Type B pancreatic cell (in vitro differentiated cells): ENCODE data around the gene F2RL1. TPM values are rescaled to one million over a fixed set of nuclear protein-coding genes. Genes with fewer than 3 reads are reported as not detected.
"Not testable (repeated sequence)": the region's sequence is repeated elsewhere in the genome, so short reads cannot be mapped to it uniquely, and the experiment has no call there.

Experiments
- DNase-seq: peaks from one replicate; pipeline ENCODE4 v3.0.0; 2021; ENCODE audit warnings: mixed read lengths; ENCODE audit not compliant: unreplicated experiment; ENCODE audit errors: extremely low spot score
- H3K27ac Mint-ChIP-seq: 2 replicates; pipeline ENCODE4 v1.8.0; 2021; ENCODE audit warnings: mild to moderate bottlenecking, mixed read lengths
- H3K27me3 Mint-ChIP-seq: 2 replicates; pipeline ENCODE4 v1.8.0; 2021; ENCODE audit warnings: mixed read lengths
- H3K36me3 Mint-ChIP-seq: 2 replicates; pipeline ENCODE4 v1.8.0; 2021; ENCODE audit warnings: mixed read lengths
- H3K4me1 Mint-ChIP-seq: one replicate; pipeline ENCODE4 v1.8.0; 2021; ENCODE audit warnings: mixed read lengths; ENCODE audit not compliant: unreplicated experiment
- H3K4me3 Mint-ChIP-seq: 2 replicates; pipeline ENCODE4 v1.8.0; 2021; ENCODE audit warnings: mild to moderate bottlenecking, mixed read lengths
- H3K9me3 Mint-ChIP-seq: 2 replicates; pipeline ENCODE4 v1.8.0; 2021; ENCODE audit warnings: mixed read lengths
- total RNA-seq: library from RNA; stranded (reverse); gene quantifications from 2 replicates; pipeline ENCODE4 v1.2.1, GENCODE V29; 2021; ENCODE audit warnings: low replicate concordance
- TF ChIP-seq, protein P1 (sequence below): fragments of 200-600 bp; sonication (generic); conservative IDR thresholded peaks from 2 replicates; pipeline ENCODE4 v1.5.0; 2021; ENCODE audit warnings: antibody characterized with exemption, mild to moderate bottlenecking

F2RL1 gene
- total RNA-seq, 1 donor from 2014 or later: 10.9 TPM

DNA sequence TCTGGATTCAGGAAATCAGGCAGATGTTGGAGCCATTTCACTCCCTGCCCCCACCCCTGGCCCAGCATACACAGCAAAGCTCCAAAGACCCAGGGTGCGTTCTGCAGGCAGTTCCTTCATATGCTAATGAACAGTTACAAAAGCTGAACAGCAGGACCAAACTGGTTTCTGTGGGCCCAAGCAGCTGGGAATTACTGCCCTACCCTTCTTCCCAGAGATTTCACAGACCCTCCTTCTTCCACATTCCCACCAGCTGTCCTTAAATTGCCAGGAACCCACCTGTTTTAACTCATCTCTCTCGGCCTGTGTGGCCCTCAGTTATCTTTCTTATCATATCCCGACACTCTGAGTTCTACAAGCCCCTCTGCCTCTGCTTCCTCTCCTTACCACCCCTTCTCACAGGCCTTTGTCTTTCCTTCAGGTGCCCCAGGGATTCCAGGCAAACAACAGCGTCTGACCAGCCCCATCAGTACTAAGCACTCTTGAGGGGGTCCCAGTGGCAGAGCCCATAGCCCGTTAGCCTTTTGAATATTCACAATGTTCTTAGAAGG, 10.6 kb upstream of the F2RL1 start:
- TF ChIP-seq, protein P1, sequence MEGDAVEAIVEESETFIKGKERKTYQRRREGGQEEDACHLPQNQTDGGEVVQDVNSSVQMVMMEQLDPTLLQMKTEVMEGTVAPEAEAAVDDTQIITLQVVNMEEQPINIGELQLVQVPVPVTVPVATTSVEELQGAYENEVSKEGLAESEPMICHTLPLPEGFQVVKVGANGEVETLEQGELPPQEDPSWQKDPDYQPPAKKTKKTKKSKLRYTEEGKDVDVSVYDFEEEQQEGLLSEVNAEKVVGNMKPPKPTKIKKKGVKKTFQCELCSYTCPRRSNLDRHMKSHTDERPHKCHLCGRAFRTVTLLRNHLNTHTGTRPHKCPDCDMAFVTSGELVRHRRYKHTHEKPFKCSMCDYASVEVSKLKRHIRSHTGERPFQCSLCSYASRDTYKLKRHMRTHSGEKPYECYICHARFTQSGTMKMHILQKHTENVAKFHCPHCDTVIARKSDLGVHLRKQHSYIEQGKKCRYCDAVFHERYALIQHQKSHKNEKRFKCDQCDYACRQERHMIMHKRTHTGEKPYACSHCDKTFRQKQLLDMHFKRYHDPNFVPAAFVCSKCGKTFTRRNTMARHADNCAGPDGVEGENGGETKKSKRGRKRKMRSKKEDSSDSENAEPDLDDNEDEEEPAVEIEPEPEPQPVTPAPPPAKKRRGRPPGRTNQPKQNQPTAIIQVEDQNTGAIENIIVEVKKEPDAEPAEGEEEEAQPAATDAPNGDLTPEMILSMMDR: no peak
- H3K36me3 Mint-ChIP-seq: peaks cover 3% of the 10 kb centered on the region
- H3K9me3 Mint-ChIP-seq: peaks cover 6% of the 10 kb centered on the region
- H3K27ac Mint-ChIP-seq: no peak overlapping the region
- peaks cover 14% of the 10 kb centered on the region for H3K4me1 Mint-ChIP-seq
- H3K27me3 Mint-ChIP-seq: peaks cover 11% of the 10 kb centered on the region
- H3K4me3 Mint-ChIP-seq: no peak overlapping the region
- DNase-seq: no peak

DNA sequence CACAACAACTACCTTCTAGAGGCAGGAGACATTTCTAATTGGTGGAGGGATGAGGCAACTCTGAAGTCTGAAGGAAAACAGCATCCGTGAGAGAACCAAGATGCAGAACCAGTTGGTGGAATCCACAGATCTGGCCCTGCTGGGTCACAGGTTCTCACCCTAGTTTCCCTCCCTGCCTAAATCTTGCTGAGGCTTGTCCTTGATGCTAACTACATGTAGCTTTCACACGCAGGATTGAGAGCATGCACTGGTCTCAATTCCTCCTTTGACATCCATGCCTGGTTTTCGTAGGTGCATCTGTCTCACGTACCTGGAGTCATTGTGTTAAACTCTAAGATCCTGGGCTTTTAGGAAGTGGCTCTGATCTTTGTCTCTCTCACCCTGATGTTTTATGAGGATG, 9.7 kb upstream of the F2RL1 start:
- Mint-ChIP-seq H3K4me1 (peaks cover 14% of the 10 kb centered on the region), H3K4me3 (no peak overlapping the region), H3K36me3 (peaks cover 3% of the 10 kb centered on the region), H3K27me3 (peaks cover 11% of the 10 kb centered on the region), H3K9me3 (peaks cover 6% of the 10 kb centered on the region), H3K27ac (no peak overlapping the region)
- TF ChIP-seq, protein P1: no peak
- DNase-seq: no peak

DNA sequence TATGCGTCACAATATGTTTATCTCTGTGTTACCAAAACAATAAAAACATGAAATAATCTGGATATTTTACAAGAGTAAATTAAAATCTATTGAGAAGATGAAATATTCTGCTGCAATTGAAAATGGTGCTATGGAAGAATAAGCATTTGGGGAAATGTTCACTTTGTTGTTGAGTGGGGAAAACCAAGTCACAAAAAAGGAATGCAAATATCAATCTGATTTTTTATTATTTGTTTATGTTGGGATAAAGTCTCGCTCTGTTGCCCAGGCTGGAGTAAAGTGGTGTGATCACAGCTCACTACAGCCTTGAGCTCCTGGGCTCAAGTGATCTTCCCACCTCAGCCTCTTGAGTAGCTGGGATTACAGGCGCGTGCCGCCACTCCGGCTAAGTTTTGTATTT, 8.6 kb upstream of the F2RL1 start:
- TF ChIP-seq, protein P1: no peak
- H3K4me1 Mint-ChIP-seq: peaks cover 14% of the 10 kb centered on the region
- peaks cover 3% of the 10 kb centered on the region for H3K36me3 Mint-ChIP-seq
- H3K9me3 Mint-ChIP-seq: peaks cover 6% of the 10 kb centered on the region
- H3K4me3 Mint-ChIP-seq: no peak overlapping the region
- H3K27me3 Mint-ChIP-seq: peaks cover 12% of the 10 kb centered on the region
- H3K27ac Mint-ChIP-seq: no peak overlapping the region
- no peak for DNase-seq

DNA sequence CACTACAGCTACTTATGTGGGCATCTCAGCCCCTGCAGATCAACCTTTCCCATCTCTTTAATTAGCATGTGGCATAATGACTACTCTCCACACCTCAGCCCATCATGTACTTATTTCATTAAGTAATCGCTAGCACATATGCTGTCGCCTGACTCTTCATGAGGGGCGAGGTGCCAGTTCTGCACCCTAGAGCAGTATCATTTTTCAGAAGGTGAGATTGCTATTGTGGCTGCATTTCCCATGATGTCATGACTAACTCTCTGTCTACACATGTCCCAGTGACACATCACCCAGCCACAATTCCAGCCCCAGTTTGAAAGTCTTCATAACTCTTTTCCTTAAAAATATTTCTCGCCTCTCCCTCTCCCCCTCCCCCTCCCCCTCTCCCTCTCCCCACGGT, 7.6 kb upstream of the F2RL1 start:
- TF ChIP-seq, protein P1: no peak

DNA sequence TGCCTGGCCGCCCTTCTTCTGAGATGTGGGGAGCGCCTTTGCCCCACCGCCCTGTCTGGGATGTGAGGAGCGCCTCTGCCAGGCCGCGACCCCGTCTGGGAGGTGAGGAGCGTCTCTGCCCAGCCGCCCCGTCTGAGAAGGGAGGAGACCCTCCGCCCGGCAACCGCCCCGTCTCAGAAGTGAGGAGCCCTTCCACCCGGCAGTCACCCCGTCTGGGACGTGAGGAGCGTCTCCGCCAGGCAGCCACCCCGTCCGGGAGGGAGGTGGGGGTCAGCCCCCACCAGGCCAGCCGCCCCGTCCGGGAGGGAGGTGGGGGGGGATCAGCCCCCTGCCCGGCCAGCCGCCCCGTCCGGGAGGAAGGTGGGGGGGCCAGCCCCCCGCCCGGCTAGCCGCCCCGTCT, 6.6 kb upstream of the F2RL1 start:
- H3K27me3 Mint-ChIP-seq: peaks cover 25% of the 10 kb centered on the region
- H3K4me3 Mint-ChIP-seq, H3K4me1 Mint-ChIP-seq, H3K36me3 Mint-ChIP-seq, H3K9me3 Mint-ChIP-seq, DNase-seq, H3K27ac Mint-ChIP-seq: not testable (repeated sequence)

More for the DNA sequence above, 7.6 kb upstream of the F2RL1 start:
- Mint-ChIP-seq H3K27me3 (peaks cover 17% of the 10 kb centered on the region), H3K4me3 (no peak overlapping the region), H3K4me1 (peaks cover 9% of the 10 kb centered on the region), H3K9me3 (peaks cover 6% of the 10 kb centered on the region), H3K27ac (no peak overlapping the region), H3K36me3 (peaks cover 3% of the 10 kb centered on the region)
- DNase-seq: no peak

DNA sequence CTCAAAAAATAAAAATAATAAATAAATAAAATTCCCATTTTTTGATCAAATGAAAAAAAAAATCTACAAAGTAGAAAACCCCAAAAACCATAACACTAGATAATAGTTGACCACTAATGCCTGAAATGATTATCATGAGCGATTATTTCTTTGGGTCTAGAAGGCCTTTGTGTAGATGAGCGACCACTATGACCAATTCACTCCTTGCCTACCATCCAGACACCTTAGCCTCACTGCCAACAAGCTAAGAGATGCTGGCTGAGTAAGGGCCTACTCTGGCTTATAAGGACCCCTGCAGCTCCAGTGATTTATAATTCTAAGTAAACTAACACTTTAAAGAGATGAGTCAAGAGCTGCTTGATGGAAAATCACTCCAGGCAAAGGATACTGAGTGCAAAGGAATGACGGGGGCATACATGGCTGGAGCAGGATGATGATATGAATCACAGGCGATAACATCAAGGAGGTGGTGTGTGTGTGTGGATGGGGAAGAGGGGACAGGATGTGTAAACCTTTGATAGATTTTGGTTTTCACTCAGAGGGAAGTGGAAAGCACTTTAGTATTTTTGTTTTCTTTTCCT, 4.8 kb upstream of the F2RL1 start:
- peaks cover 6% of the 10 kb centered on the region for H3K9me3 Mint-ChIP-seq
- peaks cover 7% of the 10 kb centered on the region for H3K4me1 Mint-ChIP-seq
- H3K27me3 Mint-ChIP-seq: peaks cover 37% of the 10 kb centered on the region
- H3K27ac Mint-ChIP-seq: no peak overlapping the region
- TF ChIP-seq, protein P1: no peak
- H3K36me3 Mint-ChIP-seq: peaks cover 3% of the 10 kb centered on the region
- DNase-seq: no peak
- H3K4me3 Mint-ChIP-seq: no peak overlapping the region
